Measurements from ENCODE around the gene SCYGR5. TPM values are rescaled to one million over a fixed set of nuclear protein-coding genes. Genes with fewer than 3 reads are reported as not detected.
A peak's percentile ranks its signal among the peaks of the same experiment; 100 is the strongest.

The SCYGR5 gene
- total RNA-seq, 1 experiment from 2014 or later = not detected

DNA sequence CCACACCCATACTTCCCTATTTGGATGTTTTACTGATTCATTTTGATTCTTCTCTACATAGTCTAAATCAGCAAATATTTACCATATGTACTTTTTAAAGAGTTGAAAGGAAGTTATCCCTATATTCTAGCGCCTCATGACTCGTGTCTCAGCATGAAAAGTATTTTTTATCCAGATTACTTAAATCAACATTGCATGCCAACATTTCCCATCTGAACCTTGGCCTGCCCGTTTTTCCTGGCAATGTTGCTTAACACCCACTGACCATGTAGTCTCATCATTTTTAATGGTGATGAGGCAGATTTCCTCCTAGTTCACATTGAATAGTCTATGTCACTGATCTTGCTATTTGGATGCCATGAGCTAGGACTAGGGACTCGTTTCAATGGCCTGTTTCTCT, 13.2 kb upstream of the SCYGR5 start:
- Mint-ChIP-seq H3K27me3 (ENCODE audit: insufficient read depth, unreplicated experiment) (no peaks in the 10 kb centered on the region), H3K4me1 (ENCODE audit: insufficient read depth, unreplicated experiment) (peaks cover 14% of the 10 kb centered on the region), H3K4me3 (ENCODE audit: unreplicated experiment) (no peak overlapping the region), H3K27ac (ENCODE audit: low read depth, unreplicated experiment) (no peak overlapping the region), H3K36me3 (ENCODE audit: insufficient read depth, unreplicated experiment) (no peaks in the 10 kb centered on the region), H3K9me3 (ENCODE audit: unreplicated experiment) (no peaks in the 10 kb centered on the region)
- POLR2A ChIA-PET = no interaction called here
- no TSS peak for BruUV-seq (replicated peaks)
- CTCF ChIA-PET = interaction anchor here (1.0 to 1.4 kb wide), 3 partner anchors 113 to 174 kb away, joined by 3 to 5 read pairs (median 4); no protein-coding TSS in a partner anchor
- DNase-seq (ENCODE audit: unreplicated experiment) = peak; percentile 77
- TF ChIP-seq, protein P1, sequence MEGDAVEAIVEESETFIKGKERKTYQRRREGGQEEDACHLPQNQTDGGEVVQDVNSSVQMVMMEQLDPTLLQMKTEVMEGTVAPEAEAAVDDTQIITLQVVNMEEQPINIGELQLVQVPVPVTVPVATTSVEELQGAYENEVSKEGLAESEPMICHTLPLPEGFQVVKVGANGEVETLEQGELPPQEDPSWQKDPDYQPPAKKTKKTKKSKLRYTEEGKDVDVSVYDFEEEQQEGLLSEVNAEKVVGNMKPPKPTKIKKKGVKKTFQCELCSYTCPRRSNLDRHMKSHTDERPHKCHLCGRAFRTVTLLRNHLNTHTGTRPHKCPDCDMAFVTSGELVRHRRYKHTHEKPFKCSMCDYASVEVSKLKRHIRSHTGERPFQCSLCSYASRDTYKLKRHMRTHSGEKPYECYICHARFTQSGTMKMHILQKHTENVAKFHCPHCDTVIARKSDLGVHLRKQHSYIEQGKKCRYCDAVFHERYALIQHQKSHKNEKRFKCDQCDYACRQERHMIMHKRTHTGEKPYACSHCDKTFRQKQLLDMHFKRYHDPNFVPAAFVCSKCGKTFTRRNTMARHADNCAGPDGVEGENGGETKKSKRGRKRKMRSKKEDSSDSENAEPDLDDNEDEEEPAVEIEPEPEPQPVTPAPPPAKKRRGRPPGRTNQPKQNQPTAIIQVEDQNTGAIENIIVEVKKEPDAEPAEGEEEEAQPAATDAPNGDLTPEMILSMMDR (IDR thresholded peaks at IDR 0.05; ENCODE audit: unreplicated experiment) = no peak
- intact Hi-C loops (cut with micrococcal nuclease) = loop anchor here (10.0 kb wide), 1 partner anchor 1001 kb away; no protein-coding TSS in a partner anchor

DNA sequence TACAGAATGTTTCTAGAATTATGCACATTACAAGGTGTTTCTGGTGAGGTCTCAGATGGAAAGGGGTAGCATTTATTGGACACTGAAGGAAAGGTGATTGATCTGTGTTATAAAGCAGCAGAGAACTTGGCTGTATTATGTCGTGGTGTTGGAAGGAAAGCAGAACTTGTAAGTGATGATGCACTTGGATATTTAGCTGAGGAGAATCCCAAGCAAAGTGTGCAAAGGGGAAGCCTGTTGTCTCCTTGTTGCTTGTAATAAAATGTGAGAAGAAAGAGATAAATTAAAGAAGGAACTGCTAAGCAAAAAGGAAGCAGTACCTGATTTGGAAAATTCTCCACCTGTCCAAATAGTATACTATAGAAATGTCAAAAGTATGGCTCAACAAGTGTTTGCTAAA, 12.2 kb upstream of the SCYGR5 start:
- no TSS peak for BruUV-seq (replicated peaks)
- H3K9me3 Mint-ChIP-seq (ENCODE audit: unreplicated experiment) = no peaks in the 10 kb centered on the region
- H3K4me3 Mint-ChIP-seq (ENCODE audit: unreplicated experiment) = no peak overlapping the region
- intact Hi-C loops (cut with micrococcal nuclease) = loop anchor here (2.0 to 10.0 kb wide), 2 partner anchors 174 to 1000 kb away; no protein-coding TSS in a partner anchor
- peaks cover 14% of the 10 kb centered on the region for H3K4me1 Mint-ChIP-seq (ENCODE audit: insufficient read depth, unreplicated experiment)
- H3K27ac Mint-ChIP-seq (ENCODE audit: low read depth, unreplicated experiment) = no peak overlapping the region
- TF ChIP-seq, protein P1 (IDR thresholded peaks at IDR 0.05; ENCODE audit: unreplicated experiment) = no peak
- CTCF ChIA-PET = interaction anchor here (0.6 to 1.4 kb wide), 4 partner anchors 111 to 235 kb away, joined by 3 to 7 read pairs (median 4); no protein-coding TSS in a partner anchor
- no peaks in the 10 kb centered on the region for H3K36me3 Mint-ChIP-seq (ENCODE audit: insufficient read depth, unreplicated experiment)
- no peaks in the 10 kb centered on the region for H3K27me3 Mint-ChIP-seq (ENCODE audit: insufficient read depth, unreplicated experiment)
- POLR2A ChIA-PET = no interaction called here
- no peak for DNase-seq (ENCODE audit: unreplicated experiment)

DNA sequence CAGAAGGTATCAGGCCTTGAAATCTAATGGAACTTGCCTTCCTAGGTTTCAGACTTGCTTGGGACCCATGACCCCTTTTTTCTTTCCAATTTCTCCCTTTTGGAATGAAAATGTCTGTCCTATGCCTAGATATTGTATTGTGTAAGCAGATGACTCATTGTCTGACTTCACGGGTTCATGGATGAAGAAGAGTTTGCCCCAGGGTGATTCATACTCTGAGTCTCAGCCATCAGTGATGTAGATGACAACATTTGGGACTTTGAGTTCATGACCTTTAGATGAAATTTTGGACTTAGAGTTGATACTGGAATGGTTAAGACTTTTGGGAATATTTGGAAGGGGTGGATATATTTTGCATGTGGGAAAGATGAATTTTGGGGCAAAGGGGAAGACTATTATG, 11.2 kb upstream of the SCYGR5 start:
- TF ChIP-seq, protein P1 (IDR thresholded peaks at IDR 0.05; ENCODE audit: unreplicated experiment) = no peak
- ChIA-PET CTCF (interaction anchor here (0.6 to 1.6 kb wide), 4 partner anchors 116 to 1001 kb away, joined by 3 to 7 read pairs (median 3); no protein-coding TSS in a partner anchor), POLR2A (interaction anchor here (0.6 kb wide), 1 partner anchor 159 kb away, joined by 3 read pairs; no protein-coding TSS in a partner anchor)
- Mint-ChIP-seq H3K4me3 (ENCODE audit: unreplicated experiment) (no peak overlapping the region), H3K36me3 (ENCODE audit: insufficient read depth, unreplicated experiment) (no peaks in the 10 kb centered on the region), H3K27ac (ENCODE audit: low read depth, unreplicated experiment) (no peak overlapping the region), H3K27me3 (ENCODE audit: insufficient read depth, unreplicated experiment) (no peaks in the 10 kb centered on the region), H3K9me3 (ENCODE audit: unreplicated experiment) (no peaks in the 10 kb centered on the region), H3K4me1 (ENCODE audit: insufficient read depth, unreplicated experiment) (peaks cover 14% of the 10 kb centered on the region)
- no TSS peak for BruUV-seq (replicated peaks)
- peak; percentile 95 for DNase-seq (ENCODE audit: unreplicated experiment)
- intact Hi-C loops (cut with micrococcal nuclease) = loop anchor here (2.0 to 10.0 kb wide), 2 partner anchors 175 to 999 kb away; no protein-coding TSS in a partner anchor

DNA sequence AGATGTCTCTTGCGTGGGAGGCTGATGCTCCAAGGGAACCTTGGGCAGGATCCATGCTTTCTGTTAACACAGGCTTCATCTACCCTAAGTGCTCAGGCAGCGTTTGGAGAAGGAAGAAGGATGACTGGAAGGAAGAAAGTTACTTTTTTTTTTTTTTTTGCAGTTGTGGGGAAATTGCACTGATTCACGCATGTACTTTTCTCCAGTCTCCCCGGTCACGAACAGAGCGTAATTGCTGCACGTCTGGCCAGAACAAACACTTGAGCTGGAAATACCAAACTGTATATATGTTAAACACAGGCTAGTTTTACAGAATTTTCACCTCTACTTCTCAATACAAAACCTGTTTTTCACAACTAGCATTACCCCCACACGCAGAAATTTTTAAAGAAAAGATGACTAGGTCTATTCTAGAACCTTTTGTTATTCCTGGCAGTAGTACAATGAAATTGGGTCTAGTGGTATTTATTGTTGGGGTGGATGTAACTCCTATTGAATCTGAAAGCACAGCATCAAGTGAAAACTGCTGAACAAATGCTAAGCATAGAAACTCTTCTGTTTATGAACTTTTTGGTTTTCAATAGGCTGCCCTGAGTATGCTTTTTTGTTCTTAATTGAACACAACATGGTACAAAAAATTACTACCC, 9.3 kb upstream of the SCYGR5 start:
- TF ChIP-seq, protein P1 (IDR thresholded peaks at IDR 0.05; ENCODE audit: unreplicated experiment) = no peak
- H3K4me3 Mint-ChIP-seq (ENCODE audit: unreplicated experiment) = no peak overlapping the region
- peaks cover 14% of the 10 kb centered on the region for H3K4me1 Mint-ChIP-seq (ENCODE audit: insufficient read depth, unreplicated experiment)
- intact Hi-C loops (cut with micrococcal nuclease) = loop anchor here (10.0 kb wide), 1 partner anchor 997 kb away; no protein-coding TSS in a partner anchor
- POLR2A ChIA-PET = interaction anchor here (0.7 to 1.7 kb wide), 2 partner anchors 109 to 155 kb away, joined by 3 to 18 read pairs; no protein-coding TSS in a partner anchor
- no TSS peak for BruUV-seq (replicated peaks)
- H3K27me3 Mint-ChIP-seq (ENCODE audit: insufficient read depth, unreplicated experiment) = no peaks in the 10 kb centered on the region
- H3K27ac Mint-ChIP-seq (ENCODE audit: low read depth, unreplicated experiment) = no peak overlapping the region
- H3K9me3 Mint-ChIP-seq (ENCODE audit: unreplicated experiment) = no peaks in the 10 kb centered on the region
- CTCF ChIA-PET = interaction anchor here (0.6 to 5.5 kb wide), 30 partner anchors 12 to 1009 kb away, joined by 3 to 143 read pairs (median 6); no protein-coding TSS in a partner anchor
- DNase-seq (ENCODE audit: unreplicated experiment) = peak; percentile 41
- H3K36me3 Mint-ChIP-seq (ENCODE audit: insufficient read depth, unreplicated experiment) = no peaks in the 10 kb centered on the region

Data from MCF 10A (cell line).